Hypothalamus (tissue), 51 donors: ENCODE measurements around the gene HSPH1.

Experiments used
- DNase-seq, 51 donors: peaks; one replicate each; lab custom pipeline; 2025; lab: John Stamatoyannopoulos, UW

The HSPH1 gene

GRCh38 chr13:31134039-31134711 lies 27.5 kb downstream of the HSPH1 start:
- DNase-seq = no peak

GRCh38 chr13:31133621-31134020 lies 28.1 kb downstream of the HSPH1 start:
- no peak for DNase-seq

- DNase-seq = no peak
Observed at GRCh38 chr13:31131470-31131961, 30.2 kb downstream of the HSPH1 start.

- DNase-seq = no peak
Observed at GRCh38 chr13:31129419-31129818, 32.3 kb downstream of the HSPH1 start.

GRCh38 chr13:31124204-31124603 lies 37.5 kb downstream of the HSPH1 start:
- no peak for DNase-seq

- DNase-seq = no peak
Observed at GRCh38 chr13:31122544-31123260, 39.0 kb downstream of the HSPH1 start.

GRCh38 chr13:31122143-31122542 lies 39.6 kb downstream of the HSPH1 start:
- no peak for DNase-seq

GRCh38 chr13:31121379-31122140 lies 40.1 kb downstream of the HSPH1 start:
- no peak for DNase-seq

- no peak for DNase-seq
Observed at GRCh38 chr13:31119966-31120700, 41.6 kb downstream of the HSPH1 start.

GRCh38 chr13:31119526-31119925 lies 42.2 kb downstream of the HSPH1 start:
- no peak for DNase-seq

GRCh38 chr13:31116224-31116623 lies 45.5 kb downstream of the HSPH1 start:
- no peak for DNase-seq

- DNase-seq = no peak
Observed at GRCh38 chr13:31115616-31116015, 46.1 kb downstream of the HSPH1 start.

GRCh38 chr13:31114641-31115040 lies 47.1 kb downstream of the HSPH1 start:
- DNase-seq = no peak

- no peak for DNase-seq
Observed at GRCh38 chr13:31111136-31111535, 50.6 kb downstream of the HSPH1 start.

- peak in 1 of 51 donors; percentile 6 for DNase-seq
Observed at GRCh38 chr13:31110617-31111016, 51.1 kb downstream of the HSPH1 start.

GRCh38 chr13:31110169-31110568 lies 51.5 kb downstream of the HSPH1 start:
- no peak for DNase-seq

- no peak for DNase-seq
Observed at GRCh38 chr13:31107109-31107508, 54.6 kb downstream of the HSPH1 start.

GRCh38 chr13:31105856-31106255 lies 55.8 kb downstream of the HSPH1 start:
- no peak for DNase-seq

- peak in 2 of 51 donors; percentile 2 to 7 for DNase-seq
Observed at GRCh38 chr13:31105020-31105795, 56.5 kb downstream of the HSPH1 start.

- DNase-seq = no peak
Observed at GRCh38 chr13:31102905-31103304, 58.8 kb downstream of the HSPH1 start.
